Vagina (tissue), 2 donors: ENCODE measurements around the gene CD164L2.

Experiments
- POLR2A ChIP-seq, 2 donors: fragments of 450-650 bp; IDR thresholded peaks; one replicate each; pipeline ENCODE4 v1.6.1; 2017; ENCODE audit warnings: antibody characterized with exemption in 2 of 2, mild to moderate bottlenecking in 2 of 2, moderate library complexity in 2 of 2
- POLR2AphosphoS5 ChIP-seq, 2 donors: sonication (generic); formaldehyde crosslinking; IDR thresholded peaks; one replicate each; pipeline ENCODE4 v1.9.0; 2017; ENCODE audit warnings: antibody characterized with exemption in 2 of 2, mild to moderate bottlenecking in 2 of 2, low read depth in 1 of 2; ENCODE audit not compliant: insufficient read depth in 1 of 2
- TF ChIP-seq, protein P1 (sequence below), 3 experiments: fragments of 450-650 bp in 2 of 3; fragments of 200-600 bp in 1 of 3; sonication (generic) in 1 of 3; IDR thresholded peaks; one replicate each; pipeline ENCODE4 v1.5.1; 2017 to 2019; ENCODE audit warnings: antibody characterized with exemption in 3 of 3, mild to moderate bottlenecking in 2 of 3, moderate library complexity in 2 of 3

DNA sequence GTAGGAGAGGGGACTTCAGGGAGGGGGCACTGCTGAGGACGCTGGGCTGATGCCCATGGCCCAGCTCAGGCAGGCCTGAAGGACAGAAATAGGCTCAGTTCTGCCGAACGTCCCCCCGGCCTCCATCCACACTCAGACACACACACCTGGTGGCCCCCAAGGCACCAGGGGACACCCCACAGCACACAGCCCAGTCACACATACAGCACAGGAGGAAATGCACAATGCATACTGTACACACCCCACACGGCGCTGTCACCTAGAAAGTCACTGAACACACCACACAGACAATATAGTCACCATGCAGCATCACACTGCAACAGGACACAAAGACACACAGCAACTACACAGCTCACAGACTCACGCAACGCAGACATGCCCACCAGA lies 40.7 kb downstream of the CD164L2 start:
- TF ChIP-seq, protein P1, sequence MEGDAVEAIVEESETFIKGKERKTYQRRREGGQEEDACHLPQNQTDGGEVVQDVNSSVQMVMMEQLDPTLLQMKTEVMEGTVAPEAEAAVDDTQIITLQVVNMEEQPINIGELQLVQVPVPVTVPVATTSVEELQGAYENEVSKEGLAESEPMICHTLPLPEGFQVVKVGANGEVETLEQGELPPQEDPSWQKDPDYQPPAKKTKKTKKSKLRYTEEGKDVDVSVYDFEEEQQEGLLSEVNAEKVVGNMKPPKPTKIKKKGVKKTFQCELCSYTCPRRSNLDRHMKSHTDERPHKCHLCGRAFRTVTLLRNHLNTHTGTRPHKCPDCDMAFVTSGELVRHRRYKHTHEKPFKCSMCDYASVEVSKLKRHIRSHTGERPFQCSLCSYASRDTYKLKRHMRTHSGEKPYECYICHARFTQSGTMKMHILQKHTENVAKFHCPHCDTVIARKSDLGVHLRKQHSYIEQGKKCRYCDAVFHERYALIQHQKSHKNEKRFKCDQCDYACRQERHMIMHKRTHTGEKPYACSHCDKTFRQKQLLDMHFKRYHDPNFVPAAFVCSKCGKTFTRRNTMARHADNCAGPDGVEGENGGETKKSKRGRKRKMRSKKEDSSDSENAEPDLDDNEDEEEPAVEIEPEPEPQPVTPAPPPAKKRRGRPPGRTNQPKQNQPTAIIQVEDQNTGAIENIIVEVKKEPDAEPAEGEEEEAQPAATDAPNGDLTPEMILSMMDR (IDR thresholded peaks at IDR 0.05) = no peak
- TF ChIP-seq POLR2AphosphoS5 (IDR thresholded peaks at IDR 0.05; ENCODE audit: insufficient read depth in 1 of 2, low read depth in 1 of 2) = no peak
- TF ChIP-seq POLR2A (IDR thresholded peaks at IDR 0.05) = no peak
